OCI-LY7 (cell line): ENCODE data around the gene SCFD2.

Experiments
- CTCF ChIP-seq: fragments of 200-600 bp; sonication (generic); conservative IDR thresholded peaks from 2 replicates; pipeline ENCODE4 v1.5.1; 2014; ENCODE audit warnings: mild to moderate bottlenecking, antibody characterized with exemption, low read length, moderate library complexity, mixed read lengths
- EZH2phosphoT487 ChIP-seq: fragments of 200-600 bp; sonication (generic); IDR thresholded peaks from 2 replicates; pipeline ENCODE4 v1.6.1; 2018; ENCODE audit warnings: low read depth, borderline replicate concordance, mild to moderate bottlenecking, mixed run types, antibody characterized with exemption, low read length, moderate library complexity, mixed read lengths

DNA sequence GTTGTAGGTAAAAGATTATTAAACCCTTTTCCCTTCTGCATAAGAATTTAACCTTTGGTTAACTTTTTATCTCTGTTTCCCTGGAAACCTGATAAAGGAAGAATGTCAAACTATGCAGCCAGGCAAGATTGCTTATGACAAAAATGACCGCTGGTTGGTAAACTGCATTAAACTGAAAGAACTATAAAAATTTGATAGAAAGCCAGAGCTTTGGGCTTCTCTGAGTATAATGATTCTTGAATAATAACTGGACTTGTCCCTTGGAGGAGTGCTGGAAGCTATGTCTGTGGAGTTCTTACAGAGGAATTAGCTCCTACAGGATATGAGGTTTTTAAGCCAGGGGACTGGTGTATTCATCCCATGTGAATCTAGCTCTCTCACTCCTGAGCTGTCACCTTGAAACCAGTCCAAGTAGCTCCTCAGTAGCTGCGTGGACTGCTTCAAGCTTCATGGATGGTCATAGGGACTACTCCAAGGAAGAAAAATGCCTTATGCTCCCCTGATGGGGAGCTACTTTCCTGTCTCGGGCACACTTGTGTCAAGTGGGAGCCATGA, 451.7 kb downstream of the SCFD2 start:
- no peak for TF ChIP-seq EZH2phosphoT487
- no peak for TF ChIP-seq CTCF
